GM12878 (cell line): Measurements from ENCODE around the gene PTAFR. TPM values are rescaled to one million over a fixed set of nuclear protein-coding genes. Genes with fewer than 3 reads are reported as not detected.

Experiments
- ATAC-seq: fragments of 200-7000 bp; cut with Tn5 transposase; 3 replicates; pipeline ENCODE4 v1.9.1; 2020; ENCODE audit warnings: mild to moderate bottlenecking, moderate library complexity
- BruUV-seq: library from RNA; stranded (reverse); fragments of 400-500 nt; replicated peaks from 2 replicates; lab custom pipeline; 2021; lab: Mats Ljungman, UMichigan
- CTCF ChIA-PET: fragments of 300-600 bp; sonication (Branson Sonifier 250); formaldehyde crosslinking; extraction: SDS; loops from one replicate; lab custom pipeline; 2021; ENCODE audit warnings: inconsistent platforms; lab: Yijun Ruan, JAX
- POLR2A ChIA-PET: fragments of 350-600 bp; formaldehyde crosslinking; extraction: SDS; loops from one replicate; lab custom pipeline; 2021; ENCODE audit warnings: inconsistent platforms; lab: Charles Lee
- RAD21 ChIA-PET: fragments of 300-600 bp; sonication (Branson Sonifier 250); formaldehyde crosslinking; loops from one replicate; lab custom pipeline; 2023; ENCODE audit warnings: antibody characterized with exemption; ENCODE audit not compliant: unreplicated experiment; lab: Charles Lee
- SMC1A ChIA-PET: fragments of 300-600 bp; sonication (Branson Sonifier 250); formaldehyde crosslinking; loops from one replicate; lab custom pipeline; 2023; ENCODE audit not compliant: unreplicated experiment, uncharacterized antibody; lab: Charles Lee
- DNase-seq: peaks from one replicate; pipeline ENCODE4 v3.0.0-alpha.2; 2011; ENCODE audit warnings: low read depth, low spot score
- FAIRE-seq: peaks from 3 replicates; lab custom pipeline; 2011; peaks lifted over from hg19 to GRCh38; lab: Jason Lieb, UNC
- H2AFZ ChIP-seq: 2 replicates; pipeline ENCODE4 v1.6.0; 2011; ENCODE audit warnings: low read depth, low read length, control low read depth; ENCODE audit not compliant: control insufficient read depth
- H3K27ac ChIP-seq: 2 replicates; pipeline ENCODE4 v1.5.1; 2011; ENCODE audit warnings: control low read depth; ENCODE audit not compliant: control insufficient read depth, insufficient read depth
- H3K27me3 ChIP-seq, 2 experiments: replicated peaks in 1 of 2; 2 replicates each; pipeline versions ENCODE4 v1.6.0 to v1.6.1; 2011; ENCODE audit warnings: low read length in 1 of 2; ENCODE audit not compliant: control insufficient read depth in 2 of 2, insufficient read depth in 2 of 2
- H3K36me3 ChIP-seq, 2 experiments: 2 replicates each; pipeline ENCODE4 v1.5.1; 2011; ENCODE audit warnings: low read length in 1 of 2; ENCODE audit not compliant: control insufficient read depth in 2 of 2, insufficient read depth in 2 of 2
- H3K4me1 ChIP-seq: 2 replicates; pipeline ENCODE4 v1.6.1; 2011; ENCODE audit warnings: mild to moderate bottlenecking, low read length, moderate library complexity, mixed read lengths; ENCODE audit not compliant: control insufficient read depth, insufficient read depth
- H3K4me2 ChIP-seq: 2 replicates; pipeline ENCODE4 v1.6.0; 2011; ENCODE audit warnings: control low read depth; ENCODE audit not compliant: control insufficient read depth, insufficient read depth
- H3K4me3 ChIP-seq: fragments of 200-600 bp; sonication (generic); 2 replicates; pipeline ENCODE4 v1.5.1; 2016
- H3K79me2 ChIP-seq: 2 replicates; pipeline ENCODE4 v1.6.0; 2011; ENCODE audit warnings: low read length; ENCODE audit not compliant: control insufficient read depth, insufficient read depth
- H3K9ac ChIP-seq: 2 replicates; pipeline ENCODE4 v1.8.0; 2011; ENCODE audit warnings: low read length, control low read depth, mixed read lengths; ENCODE audit not compliant: control insufficient read depth, insufficient read depth
- H3K9me3 ChIP-seq: replicated peaks from 3 replicates; pipeline ENCODE4 v1.5.1; 2011; ENCODE audit warnings: mild to moderate bottlenecking, low read length; ENCODE audit not compliant: control insufficient read depth, insufficient read depth
- H4K20me1 ChIP-seq: 2 replicates; pipeline ENCODE4 v1.6.0; 2011; ENCODE audit not compliant: control insufficient read depth, insufficient read depth
- EED ChIP-seq: sonication (generic); IDR thresholded peaks from 2 replicates; pipeline ENCODE4 v1.6.1; 2016; ENCODE audit warnings: antibody characterized with exemption, low read depth
- FOS ChIP-seq: IDR thresholded peaks from 3 replicates; pipeline ENCODE4 v1.6.1; 2011; ENCODE audit warnings: borderline replicate concordance; ENCODE audit not compliant: insufficient read length; ENCODE audit errors: extremely low read depth
- HCFC1 ChIP-seq: fragments of 150-350 bp; IDR thresholded peaks from 2 replicates; pipeline ENCODE4 v1.6.1; 2014; ENCODE audit warnings: low read length
- IKZF2 ChIP-seq, 2 experiments: fragments of 450-650 bp; IDR thresholded peaks; 2 replicates each; pipeline ENCODE4 v1.6.1; 2017; ENCODE audit warnings: mild to moderate bottlenecking in 2 of 2, moderate library complexity in 2 of 2
- IRF5 ChIP-seq: fragments of 450-650 bp; IDR thresholded peaks from 2 replicates; pipeline ENCODE4 v1.6.1; 2017; ENCODE audit warnings: borderline replicate concordance
- MXI1 ChIP-seq: fragments of 150-350 bp; IDR thresholded peaks from 2 replicates; pipeline ENCODE4 v1.6.1; 2011; ENCODE audit warnings: low read depth, mild to moderate bottlenecking, inconsistent platforms, low read length, improper control_type of control experiment
- NFYA ChIP-seq: IDR thresholded peaks from 2 replicates; pipeline ENCODE4 v1.6.1; 2011; ENCODE audit warnings: low read depth, mild to moderate bottlenecking, low read length, improper control_type of control experiment, borderline replicate concordance
- POU2F2 ChIP-seq: IDR thresholded peaks from 3 replicates; pipeline ENCODE4 v1.6.1; 2011; ENCODE audit warnings: low read depth, mild to moderate bottlenecking, low read length, borderline replicate concordance
- RUNX3 ChIP-seq: IDR thresholded peaks from 2 replicates; pipeline ENCODE4 v1.6.1; 2012; ENCODE audit warnings: low read length, inconsistent platforms
- SMARCA5 ChIP-seq: fragments of 450-650 bp; IDR thresholded peaks from 2 replicates; pipeline ENCODE4 v1.6.1; 2017; ENCODE audit warnings: mild to moderate bottlenecking
- ZBTB33 ChIP-seq: fragments of 450-650 bp; IDR thresholded peaks from 2 replicates; pipeline ENCODE4 v1.6.1; 2017; ENCODE audit warnings: mild to moderate bottlenecking
- WGBS: methylation state at CpG from one replicate; pipeline ENCODE4 v1.1.6; 2016; ENCODE audit warnings: low lambda C conversion rate; ENCODE audit not compliant: insufficient replicate concordance, insufficient coverage; ENCODE audit errors: missing lambda C conversion rate; 5-methylcytosine and 5-hydroxymethylcytosine counted together
- in situ Hi-C: fragments of 300-500 bp; cut with MboI; formaldehyde crosslinking; loops from 9 replicates; pipeline ENCODE4 v1.14.3; 2018; ENCODE audit warnings: mixed read lengths
- intact Hi-C: fragments of 100-400 bp; cut with micrococcal nuclease; formaldehyde crosslinking; loops from one replicate; pipeline ENCODE4 v1.14.2; 2022; ENCODE audit not compliant: unreplicated experiment
- polyA plus RNA-seq, 11 experiments: library from polyadenylated mRNA; depleted of rRNA in 4 of 11; unstranded in 6 of 11; stranded (reverse) in 5 of 11; fragments of >200 nt; fragmentation: Nextera tagmentation in 4 of 11; fragmentation: Illumina TruSeq in 1 of 11; extraction: Ambion mirVana in 4 of 11; extraction: Trizol in 1 of 11; gene quantifications; 1 replicate in 1 of 11; 2 replicates in 10 of 11; pipeline versions ENCODE4 v1.2.1 to v1.2.3, GENCODE V29; 2011 to 2016; ENCODE audit warnings: inconsistent platforms in 2 of 11, missing spikeins in 2 of 11, low read depth in 1 of 11
- total RNA-seq, 4 experiments: library from RNA; depleted of rRNA in 3 of 4; stranded (reverse); fragments of >200 nt in 3 of 4; fragmentation: Illumina TruSeq in 1 of 4; extraction: Trizol in 1 of 4; gene quantifications; 2 replicates each; pipeline versions ENCODE4 v1.2.1 to v1.2.3, GENCODE V29; 2013 to 2021

PTAFR gene
- total and polyA plus RNA-seq, 10 of the 15 experiments (the other 5 are each of a cell fraction or from before 2014, with no cell fraction given): 17.5 to 251 (median 27.7) TPM

DNA sequence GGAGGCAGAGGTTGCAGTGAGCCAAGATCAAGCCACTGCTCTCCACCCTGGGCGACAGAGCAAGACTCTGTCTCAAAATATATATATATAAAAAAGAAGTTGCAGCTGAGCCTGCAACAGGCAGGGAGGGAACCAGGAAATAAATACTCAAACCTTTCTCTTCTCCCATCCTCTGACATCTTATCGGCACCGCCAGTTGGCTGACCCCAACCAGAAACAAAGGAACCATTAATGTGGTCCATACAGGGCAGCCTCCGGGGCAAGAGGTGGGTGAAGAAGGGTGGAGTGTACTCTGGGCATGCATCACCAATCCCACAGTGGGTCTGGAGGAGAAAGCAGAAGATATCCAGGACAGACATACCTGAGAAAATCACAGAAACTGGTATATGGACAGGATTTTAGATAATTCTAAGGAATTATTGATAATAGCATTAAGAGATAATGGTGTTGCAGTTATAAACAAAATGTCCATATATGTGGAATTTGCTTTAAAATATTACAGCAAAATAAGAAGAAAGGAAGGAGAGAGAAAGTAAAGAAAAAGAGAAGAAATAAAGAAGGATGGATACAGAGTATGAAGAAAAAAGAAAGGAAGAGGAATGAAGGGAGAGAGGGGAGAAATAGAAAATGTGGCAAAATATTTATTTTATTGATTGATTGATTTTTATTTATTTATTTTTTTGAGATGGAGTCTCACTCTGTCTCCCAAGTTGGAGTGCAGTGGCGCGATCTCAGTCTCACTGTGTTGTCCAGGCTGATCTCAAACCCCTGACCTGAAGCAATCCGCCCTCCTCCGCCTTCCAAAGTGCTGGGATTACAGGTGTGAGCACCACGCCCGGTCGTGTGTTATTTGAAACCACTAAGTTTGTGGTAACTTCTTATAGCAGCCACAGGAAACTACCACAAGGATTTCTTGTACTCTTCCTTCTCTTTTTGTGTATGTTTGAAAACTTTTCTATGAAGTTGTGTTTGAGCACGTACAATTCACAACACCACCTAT, 4.1 kb upstream of the PTAFR start:
- Histone ChIP-seq H3K27ac (no peak overlapping the region), H2AFZ (no peak overlapping the region), H3K79me2 (no peaks in the 10 kb centered on the region), H3K9ac (no peak overlapping the region), H3K27me3 (no peaks in the 10 kb centered on the region), H3K4me1 (peaks cover 26% of the 10 kb centered on the region), H3K4me3 (no peak overlapping the region; the same call in 1 of the 2 replicates), H3K4me2 (no peak overlapping the region), H4K20me1 (no peaks in the 10 kb centered on the region), H3K9me3 (no peaks in the 10 kb centered on the region), H3K36me3 (no peaks in the 10 kb centered on the region)
- SMC1A ChIA-PET: interaction anchor here (1.0 to 1.3 kb wide), 3 partner anchors 10 to 103 kb away, joined by 3 to 4 read pairs (median 3); no protein-coding TSS in a partner anchor
- intact Hi-C loops (no loop called here), in situ Hi-C loops (no loop called here)
- RAD21 ChIA-PET: no interaction called here
- FAIRE-seq (no peak), DNase-seq (no peak), ATAC-seq (no peak)
- no TSS peak for BruUV-seq
- WGBS: 66% methylated on average over 12 of the region's 12 CpGs
- POLR2A ChIA-PET: no interaction called here
- CTCF ChIA-PET: interaction anchor here (0.7 kb wide), 1 partner anchor 28 kb away, joined by 3 read pairs; no protein-coding TSS in a partner anchor
- TF ChIP-seq POU2F2 (no peak), IKZF2 (IDR thresholded peaks at IDR 0.05) (peak in 1 of 2 experiments; percentile 26; a peak in 2 of 4 replicates), NFYA (no peak), MXI1 (no peak), HCFC1 (no peak), FOS (no peak), SMARCA5 (no peak), RUNX3 (peak; percentile 49; the same call in 1 of the 2 replicates), IRF5 (no peak), ZBTB33 (no peak), EED (0 out of 2 replicates have a peak, but pooled peaks have one; percentile 16)
